ENCODE data around the gene B3GAT3.
"Not testable (repeated sequence)": the region's sequence is repeated elsewhere in the genome, so short reads cannot be mapped to it uniquely, and the experiment has no call there.

B3GAT3 gene

GRCh38 chr11:62603776-62604299 lies 17.9 kb downstream of the B3GAT3 start:
- DNase-seq (ENCODE audit: low spot score), result no peak

GRCh38 chr11:62603072-62603408 lies 18.7 kb downstream of the B3GAT3 start:
- peak; percentile 15 for DNase-seq (ENCODE audit: low spot score)

GRCh38 chr11:62602141-62603071 lies 19.4 kb downstream of the B3GAT3 start:
- DNase-seq (ENCODE audit: low spot score), result peak; percentile 88

- peak; percentile 96 for DNase-seq (ENCODE audit: low spot score)
These were observed 20.2 kb downstream of the B3GAT3 start, which contains the start of gene MTA2 for GRCh38 chr11:62601372-62602140. Gene MTA2, minus strand, starts transcription at chr11:62601865. Its CDS starts 415 bp downstream, at chr11:62601450.

- DNase-seq (ENCODE audit: low spot score), result peak; percentile 62
These were observed 20.7 kb downstream of the B3GAT3 start for GRCh38 chr11:62601122-62601371.

GRCh38 chr11:62600367-62601121 lies 21.2 kb downstream of the B3GAT3 start:
- no peak for DNase-seq (ENCODE audit: low spot score)

- DNase-seq (ENCODE audit: low spot score), result no peak
These were observed 21.9 kb downstream of the B3GAT3 start for GRCh38 chr11:62599901-62600300.

GRCh38 chr11:62599069-62599696 lies 22.6 kb downstream of the B3GAT3 start:
- peak; percentile 98 for DNase-seq (ENCODE audit: low spot score)

- no peak for DNase-seq (ENCODE audit: low spot score)
These were observed 26.7 kb downstream of the B3GAT3 start for GRCh38 chr11:62595124-62595523.

GRCh38 chr11:62593434-62594044 lies 28.2 kb downstream of the B3GAT3 start:
- DNase-seq (ENCODE audit: low spot score), result peak; percentile 66

- DNase-seq (ENCODE audit: low spot score), result no peak
These were observed 28.8 kb downstream of the B3GAT3 start for GRCh38 chr11:62592989-62593421.

GRCh38 chr11:62592146-62592815 lies 29.5 kb downstream of the B3GAT3 start:
- no peak for DNase-seq (ENCODE audit: low spot score)

- DNase-seq (ENCODE audit: low spot score), result peak; percentile 92
These were observed 30.2 kb downstream of the B3GAT3 start, which contains the start of gene TUT1 for GRCh38 chr11:62591448-62592145. Gene TUT1, minus strand, starts transcription at chr11:62591523. Its CDS starts 38 bp downstream, at chr11:62591485.

- no peak for DNase-seq (ENCODE audit: low spot score)
These were observed 32.7 kb downstream of the B3GAT3 start for GRCh38 chr11:62588966-62589637.

- DNase-seq (ENCODE audit: low spot score), result not testable (repeated sequence)
These were observed 36.4 kb downstream of the B3GAT3 start for GRCh38 chr11:62585356-62585755.

- not testable (repeated sequence) for DNase-seq (ENCODE audit: low spot score)
These were observed 40.1 kb downstream of the B3GAT3 start for GRCh38 chr11:62581735-62582134.

- no peak for DNase-seq (ENCODE audit: low spot score)
These were observed 40.6 kb downstream of the B3GAT3 start for GRCh38 chr11:62580959-62581715.

- DNase-seq (ENCODE audit: low spot score), result no peak
These were observed 42.5 kb downstream of the B3GAT3 start for GRCh38 chr11:62579252-62579651.

GRCh38 chr11:62578541-62578940 lies 43.2 kb downstream of the B3GAT3 start:
- DNase-seq (ENCODE audit: low spot score), result no peak
